GM12878 (cell line): ENCODE results near the gene NDUFC1.

Source experiments
- ESRRA ChIP-seq: IDR thresholded peaks from 2 replicates; pipeline ENCODE4 v1.6.1; 2012; ENCODE audit warnings: mild to moderate bottlenecking, low read length, improper control_type of control experiment
- SUZ12 ChIP-seq: fragments of 200-600 bp; sonication (generic); IDR thresholded peaks from one replicate; pipeline ENCODE4 v1.6.1; 2018; ENCODE audit warnings: antibody characterized with exemption, mild to moderate bottlenecking; ENCODE audit not compliant: unreplicated experiment

DNA sequence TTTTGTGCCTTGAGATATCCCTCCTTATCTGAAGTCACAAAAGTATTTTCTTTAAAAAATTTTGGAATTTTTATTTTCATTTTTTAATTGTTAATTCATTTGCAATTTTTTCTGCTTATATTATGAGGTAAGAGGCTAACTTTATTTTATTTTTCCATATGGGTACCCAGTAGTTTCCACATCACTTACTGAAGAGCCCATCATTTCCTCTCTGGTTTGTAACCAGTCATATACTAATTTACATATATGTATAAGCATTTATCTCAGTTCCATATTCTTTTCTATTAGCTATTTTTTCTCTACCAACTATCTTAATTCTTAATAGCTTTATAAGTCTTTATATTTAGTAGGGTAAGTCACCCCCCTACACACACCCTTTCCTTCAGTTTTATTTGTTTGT is 49.2 kb downstream of the NDUFC1 start:
- TF ChIP-seq SUZ12: no peak
- TF ChIP-seq ESRRA: no peak
